K562 (cell line): ENCODE results near the gene DNAJB13. TPM values are rescaled to one million over a fixed set of nuclear protein-coding genes. Genes with fewer than 3 reads are reported as not detected.
A peak's percentile ranks its signal among the peaks of the same experiment; 100 is the strongest.

ENCODE experiments used
- ATAC-seq: fragments of 200-7000 bp; cut with Tn5 transposase; 3 replicates; pipeline ENCODE4 v1.9.1; 2020; ENCODE audit warnings: moderate library complexity
- BruUV-seq: library from RNA; stranded (reverse); fragments of 400-500 nt; replicated peaks from 2 replicates; lab custom pipeline; 2021; lab: Mats Ljungman, UMichigan
- CTCF ChIA-PET: fragments of 300-600 bp; formaldehyde crosslinking; extraction: SDS; loops from one replicate; lab custom pipeline; 2021; ENCODE audit warnings: low intra/inter-chr PET ratio; lab: Yijun Ruan, JAX
- POLR2A ChIA-PET: fragments of 300-600, 350-650 bp; sonication (Branson Sonifier 250); formaldehyde crosslinking; extraction: SDS; loops from one replicate; lab custom pipeline; 2021; ENCODE audit warnings: antibody characterized with exemption, inconsistent platforms; lab: Yijun Ruan, JAX
- DNase-seq, 4 experiments: peaks; one replicate each; pipeline versions ENCODE4 v3.0.0 to v3.0.0-alpha.2; 2011 to 2018; ENCODE audit warnings: low spot score in 3 of 4, mixed read lengths in 3 of 4; ENCODE audit errors: extremely low read depth in 1 of 4
- FAIRE-seq: peaks from 2 replicates; lab custom pipeline; 2011; peaks lifted over from hg19 to GRCh38; lab: Jason Lieb, UNC
- H2AFZ ChIP-seq: 2 replicates; pipeline ENCODE4 v1.6.0; 2011; ENCODE audit warnings: low read depth, low read length, control low read depth, inconsistent platforms
- H3K27ac ChIP-seq: fragments of 200-600 bp; 3 replicates; pipeline ENCODE4 v1.8.0; 2011; ENCODE audit warnings: low read depth, mild to moderate bottlenecking, control low read depth, inconsistent platforms, low read length, moderate library complexity, mixed read lengths; ENCODE audit errors: extremely low read depth
- H3K27me3 ChIP-seq, 2 experiments: fragments of 300-600 bp in 1 of 2; 2 replicates in 1 of 2; 3 replicates in 1 of 2; pipeline versions ENCODE4 v1.6.0 to v1.8.0; 2011; ENCODE audit warnings: inconsistent platforms in 2 of 2, low read length in 2 of 2, mild to moderate bottlenecking in 1 of 2, mixed read lengths in 1 of 2, moderate library complexity in 1 of 2; ENCODE audit not compliant: control insufficient read depth in 2 of 2, insufficient read depth in 2 of 2
- H3K36me3 ChIP-seq: fragments of 300-600 bp; 3 replicates; pipeline ENCODE4 v1.8.0; 2011; ENCODE audit warnings: mild to moderate bottlenecking, low read length, inconsistent platforms; ENCODE audit not compliant: control insufficient read depth, insufficient read depth
- H3K4me1 ChIP-seq, 2 experiments: fragments of 200-600 bp in 1 of 2; replicated peaks in 1 of 2; 2 replicates in 1 of 2; 3 replicates in 1 of 2; pipeline versions ENCODE4 v1.5.1 to v1.8.0; 2011; ENCODE audit warnings: inconsistent platforms in 2 of 2, low read length in 2 of 2, mild to moderate bottlenecking in 1 of 2, mixed read lengths in 1 of 2, moderate library complexity in 1 of 2; ENCODE audit not compliant: control insufficient read depth in 2 of 2, insufficient read depth in 2 of 2
- H3K4me2 ChIP-seq: 2 replicates; pipeline ENCODE4 v1.6.1; 2011; ENCODE audit warnings: low read length, control low read depth, inconsistent platforms, mixed read lengths; ENCODE audit not compliant: insufficient read depth
- H3K4me3 ChIP-seq: fragments of 200-600 bp; sonication (generic), shearing (Covaris generic); 2 replicates; pipeline ENCODE4 v1.5.1; 2016; ENCODE audit warnings: control low read depth, inconsistent platforms
- H3K79me2 ChIP-seq: fragments of 200-600 bp; 3 replicates; pipeline ENCODE4 v1.8.0; 2011; ENCODE audit warnings: low read length, inconsistent platforms; ENCODE audit not compliant: control insufficient read depth, insufficient read depth
- H3K9ac ChIP-seq, 2 experiments: 2 replicates each; pipeline versions ENCODE4 v1.6.0 to v1.6.1; 2011; ENCODE audit warnings: low read depth in 2 of 2, low read length in 2 of 2, control low read depth in 1 of 2, inconsistent platforms in 1 of 2, mild to moderate bottlenecking in 1 of 2, mixed read lengths in 1 of 2; ENCODE audit not compliant: insufficient read depth in 1 of 2
- H3K9me1 ChIP-seq: one replicate; pipeline ENCODE4 v1.6.0; 2011; ENCODE audit warnings: inconsistent platforms, mild to moderate bottlenecking, low read length, moderate library complexity; ENCODE audit not compliant: control insufficient read depth, insufficient read depth
- H3K9me3 ChIP-seq: replicated peaks from 2 replicates; pipeline ENCODE4 v1.5.1; 2011; ENCODE audit warnings: low read depth, low read length, inconsistent platforms; ENCODE audit not compliant: control insufficient read depth, insufficient read depth
- H4K20me1 ChIP-seq: replicated peaks from 2 replicates; pipeline ENCODE4 v1.6.1; 2011; ENCODE audit warnings: low read length, inconsistent platforms, mixed read lengths; ENCODE audit not compliant: control insufficient read depth, insufficient read depth
- EGR1 ChIP-seq: fragments of 450-650 bp; conservative IDR thresholded peaks from 2 replicates; pipeline ENCODE4 v1.6.1; 2017; ENCODE audit warnings: mild to moderate bottlenecking
- HDGF ChIP-seq: fragments of 450-650 bp; IDR thresholded peaks from 2 replicates; pipeline ENCODE4 v1.6.1; 2016
- RBM39 ChIP-seq: fragments of 200-400 bp; formaldehyde crosslinking; optimal IDR thresholded peaks from 2 replicates; pipeline ENCODE3; 2018; ENCODE audit warnings: low read depth, low read length
- SIN3A ChIP-seq, 2 experiments: fragments of 150-350 bp in 1 of 2; IDR thresholded peaks; 2 replicates each; pipeline ENCODE4 v1.6.1; 2011 to 2016; ENCODE audit warnings: borderline replicate concordance in 2 of 2, low read depth in 2 of 2, low read length in 2 of 2, mild to moderate bottlenecking in 2 of 2, moderate library complexity in 2 of 2; ENCODE audit not compliant: control insufficient read depth in 1 of 2
- SMARCA5 ChIP-seq: fragments of 450-650 bp; IDR thresholded peaks from 2 replicates; pipeline ENCODE4 v1.6.1; 2016
- YY1 ChIP-seq, 3 experiments: IDR thresholded peaks; 2 replicates each; pipeline ENCODE4 v1.6.1; 2011; ENCODE audit warnings: low read length in 2 of 3, mild to moderate bottlenecking in 2 of 3, moderate library complexity in 2 of 3, borderline replicate concordance in 1 of 3, control low read depth in 1 of 3, low read depth in 1 of 3; ENCODE audit not compliant: insufficient read depth in 3 of 3, insufficient replicate concordance in 2 of 3, control insufficient read depth in 1 of 3, insufficient read length in 1 of 3; ENCODE audit errors: extremely low read depth in 1 of 3
- WGBS: fragments of 100-300 bp; shearing (Covaris generic); methylation state at CpG from one replicate; pipeline ENCODE4 v1.1.6; 2016; ENCODE audit warnings: low coverage, mixed read lengths; ENCODE audit not compliant: insufficient coverage; ENCODE audit errors: missing lambda C conversion rate; 5-methylcytosine and 5-hydroxymethylcytosine counted together
- in situ Hi-C: fragments of 300-500 bp; cut with MboI; formaldehyde crosslinking; loops from 4 replicates; pipeline ENCODE4 v1.15.0; 2018; ENCODE audit warnings: inconsistent platforms, mixed read lengths
- intact Hi-C: fragments of 100-400 bp; cut with micrococcal nuclease; formaldehyde crosslinking; loops from 2 replicates; pipeline ENCODE4 v1.14.2; 2022
- polyA plus RNA-seq, 8 experiments: library from polyadenylated mRNA; depleted of rRNA in 4 of 8; stranded (reverse) in 5 of 8; unstranded in 3 of 8; fragments of >200 nt; fragmentation: Nextera tagmentation in 2 of 8; fragmentation: Illumina TruSeq in 1 of 8; extraction: Ambion mirVana in 2 of 8; extraction: Trizol in 1 of 8; gene quantifications; 2 replicates each; pipeline versions ENCODE4 v1.2.1 to v1.2.3, GENCODE V29; 2011 to 2014; ENCODE audit warnings: inconsistent platforms in 1 of 8, missing spikeins in 1 of 8
- total RNA-seq, 7 experiments: library from RNA; depleted of rRNA in 6 of 7; stranded (reverse); fragments of >200 nt in 6 of 7; fragmentation: Illumina TruSeq in 2 of 7; extraction: Trizol in 2 of 7; gene quantifications; 2 replicates each; pipeline versions ENCODE4 v1.2.1 to v1.2.3, GENCODE V29; 2011 to 2021; ENCODE audit warnings: low replicate concordance in 1 of 7
- TF ChIP-seq, protein P1 (sequence below): sonication (generic); formaldehyde crosslinking; IDR thresholded peaks from 2 replicates; pipeline ENCODE4 v1.8.1; 2023; ENCODE audit warnings: mild to moderate bottlenecking, missing genetic modification reagents
- TF ChIP-seq, protein P2 (sequence below): fragments of 250-450 bp; sonication (Bioruptor Pico); IDR thresholded peaks from 2 replicates; pipeline ENCODE4 v1.5.0; 2021; ENCODE audit warnings: mild to moderate bottlenecking, moderate library complexity

The DNAJB13 gene
- total and polyA plus RNA-seq, 9 of the 15 experiments (the other 6 are each of a cell fraction or from before 2014, with no cell fraction given): 0.14 TPM; not detected in 8

- BruUV-seq: TSS peak; percentile 95
- peaks cover 37% of the 10 kb centered on the region for H3K79me2 ChIP-seq
- ATAC-seq (no peak), FAIRE-seq (no peak), DNase-seq (peak in 1 of 4 experiments; percentile 5)
- peak overlapping the region; percentile 84 for H2AFZ ChIP-seq
- intact Hi-C loops (loop anchor here (1.0 to 5.0 kb wide), 2 partner anchors 27 to 188 kb away; partner anchors contain the start of genes C2CD3 and PPME1), in situ Hi-C loops (no loop called here)
- no peaks in the 10 kb centered on the region for H3K27me3 ChIP-seq
- peaks cover 26% of the 10 kb centered on the region for H3K36me3 ChIP-seq
- H3K4me1 ChIP-seq: peaks cover 38 to 51% of the 10 kb centered on the region in 2 experiments
- no peaks in the 10 kb centered on the region for H3K9me1 ChIP-seq
- ChIA-PET CTCF (no interaction called here), POLR2A (interaction anchor here (0.7 to 2.9 kb wide), 7 partner anchors 21 to 413 kb away, joined by 3 to 7 read pairs (median 4); no protein-coding TSS in a partner anchor)
- peak overlapping the region; percentile 98 for H3K4me2 ChIP-seq
- H3K27ac ChIP-seq: peak overlapping the region; percentile 99
- H3K4me3 ChIP-seq: peak overlapping the region; percentile 67
- WGBS: 9% methylated on average over 17 of the region's 18 CpGs
- H3K9ac ChIP-seq: peak overlapping the region; percentile 82 to 85
- H3K9me3 ChIP-seq: no peaks in the 10 kb centered on the region
- H4K20me1 ChIP-seq: no peaks in the 10 kb centered on the region; the same call in 1 of the 2 replicates
- no peak for TF ChIP-seq SMARCA5
- no peak for TF ChIP-seq SIN3A (IDR thresholded peaks at IDR 0.05; ENCODE audit: borderline replicate concordance in 2 of 2, control insufficient read depth in 1 of 2, low read depth in 2 of 2, low read length in 2 of 2)
- peak; percentile 81; the same call in 1 of the 2 replicates for TF ChIP-seq HDGF
- no peak for TF ChIP-seq EGR1
- TF ChIP-seq, protein P1, sequence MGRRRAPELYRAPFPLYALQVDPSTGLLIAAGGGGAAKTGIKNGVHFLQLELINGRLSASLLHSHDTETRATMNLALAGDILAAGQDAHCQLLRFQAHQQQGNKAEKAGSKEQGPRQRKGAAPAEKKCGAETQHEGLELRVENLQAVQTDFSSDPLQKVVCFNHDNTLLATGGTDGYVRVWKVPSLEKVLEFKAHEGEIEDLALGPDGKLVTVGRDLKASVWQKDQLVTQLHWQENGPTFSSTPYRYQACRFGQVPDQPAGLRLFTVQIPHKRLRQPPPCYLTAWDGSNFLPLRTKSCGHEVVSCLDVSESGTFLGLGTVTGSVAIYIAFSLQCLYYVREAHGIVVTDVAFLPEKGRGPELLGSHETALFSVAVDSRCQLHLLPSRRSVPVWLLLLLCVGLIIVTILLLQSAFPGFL: 0 out of 2 replicates have a peak, but pooled peaks have one; percentile 60
- TF ChIP-seq RBM39: peak; percentile 36
- TF ChIP-seq YY1 (IDR thresholded peaks at IDR 0.05; ENCODE audit: borderline replicate concordance in 1 of 3, control insufficient read depth in 1 of 3, extremely low read depth in 1 of 3, insufficient read depth in 3 of 3, insufficient read length in 1 of 3, insufficient replicate concordance in 2 of 3, low read depth in 1 of 3, low read length in 2 of 3): peak in 1 of 3 experiments; percentile 47
- TF ChIP-seq, protein P2, sequence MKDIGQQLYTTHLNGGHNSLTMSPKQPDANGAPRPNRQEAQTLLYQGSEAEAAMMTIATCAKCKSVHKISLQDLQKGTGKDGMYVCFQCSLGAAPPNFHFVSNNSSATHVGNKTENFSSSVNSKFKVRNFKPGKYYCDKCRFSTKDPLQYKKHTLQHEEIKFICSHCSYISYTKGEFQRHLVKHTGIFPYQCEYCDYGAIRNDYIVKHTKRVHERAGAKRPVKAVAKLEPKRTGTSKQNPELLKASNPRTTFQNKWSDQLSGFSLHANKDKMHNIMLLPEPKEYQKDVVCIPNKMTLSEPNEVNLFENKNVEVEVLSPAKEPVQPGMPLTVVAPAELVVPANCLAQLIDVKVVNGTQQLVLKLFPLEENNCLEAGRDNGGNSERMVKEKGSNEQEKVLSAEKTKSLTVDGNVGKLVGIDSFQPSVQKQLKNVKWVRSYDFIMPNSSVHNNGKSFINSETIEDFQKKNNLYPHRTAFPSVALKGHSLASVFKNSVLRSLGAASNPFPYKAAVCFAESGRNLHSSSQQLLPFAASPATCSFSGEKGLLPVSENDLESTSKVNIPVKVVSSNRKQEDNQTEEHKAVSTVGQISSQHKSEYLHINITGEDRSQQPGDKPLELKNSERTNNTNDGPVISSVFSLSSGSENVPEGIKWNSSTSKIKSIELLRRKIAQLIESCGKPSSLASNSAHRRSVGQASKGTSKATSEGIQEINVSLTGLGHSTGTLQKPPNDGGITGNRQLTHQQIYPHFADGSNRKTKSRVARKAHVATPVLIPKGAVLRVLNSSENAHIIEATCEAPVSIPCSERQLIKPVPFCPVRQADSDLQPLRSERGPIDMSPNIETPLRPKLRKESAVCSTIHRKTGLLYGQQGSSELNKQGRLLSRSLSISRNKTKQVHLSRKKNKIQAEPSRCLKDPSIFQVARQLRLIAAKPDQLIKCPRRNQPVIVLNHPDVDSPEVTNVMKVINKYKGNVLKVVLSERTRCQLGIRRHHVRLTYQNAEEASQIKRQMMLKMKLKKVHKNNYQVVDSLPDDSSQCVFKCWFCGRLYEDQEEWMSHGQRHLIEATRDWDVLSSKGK (CRISPR knock-in tag): no peak
These were observed 33.1 kb downstream of the DNAJB13 start for GRCh38 chr11:73983741-73984538.
